HG03280 (cell line): ENCODE results near the gene RGS3.
"Not testable (repeated sequence)": the region's sequence is repeated elsewhere in the genome, so short reads cannot be mapped to it uniquely, and the experiment has no call there.

Experiments used
- ATAC-seq: cut with Tn5 transposase; IDR thresholded peaks from one replicate; pipeline ENCODE4 v1.9.1; 2021; ENCODE audit warnings: mild to moderate bottlenecking, moderate library complexity; ENCODE audit not compliant: unreplicated experiment

The RGS3 gene

DNA sequence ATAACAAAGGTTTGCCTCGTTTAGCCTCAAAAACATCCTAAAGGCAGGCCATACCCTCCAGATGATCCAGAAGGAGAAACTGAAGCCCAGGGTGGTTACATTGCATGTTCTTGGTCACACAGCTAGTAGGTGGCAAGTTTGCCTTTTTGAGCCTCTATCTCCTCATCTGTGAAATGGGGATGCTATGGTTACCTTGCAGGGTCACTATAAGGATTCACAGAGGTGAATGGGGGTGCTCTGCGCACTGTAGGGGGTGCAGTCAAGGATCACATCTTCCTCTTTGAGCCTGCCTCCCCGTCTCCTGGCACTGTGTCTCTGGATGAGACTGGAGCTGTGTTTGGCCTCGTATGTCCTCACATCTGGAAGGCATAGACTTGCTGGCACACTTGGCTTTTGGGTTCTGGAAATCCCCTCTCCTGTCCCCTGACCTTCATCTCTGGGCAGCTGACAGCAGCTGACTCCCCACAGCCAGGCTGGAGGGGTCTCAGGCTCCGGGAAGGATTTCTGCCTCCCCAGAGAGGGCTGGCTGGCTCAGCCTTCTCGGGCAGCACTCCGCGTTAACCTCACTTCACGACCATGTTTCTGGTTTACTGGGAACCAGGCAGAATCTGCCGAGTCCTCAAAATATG lies 167.7 kb downstream of the RGS3 start:
- ATAC-seq: no peak

DNA sequence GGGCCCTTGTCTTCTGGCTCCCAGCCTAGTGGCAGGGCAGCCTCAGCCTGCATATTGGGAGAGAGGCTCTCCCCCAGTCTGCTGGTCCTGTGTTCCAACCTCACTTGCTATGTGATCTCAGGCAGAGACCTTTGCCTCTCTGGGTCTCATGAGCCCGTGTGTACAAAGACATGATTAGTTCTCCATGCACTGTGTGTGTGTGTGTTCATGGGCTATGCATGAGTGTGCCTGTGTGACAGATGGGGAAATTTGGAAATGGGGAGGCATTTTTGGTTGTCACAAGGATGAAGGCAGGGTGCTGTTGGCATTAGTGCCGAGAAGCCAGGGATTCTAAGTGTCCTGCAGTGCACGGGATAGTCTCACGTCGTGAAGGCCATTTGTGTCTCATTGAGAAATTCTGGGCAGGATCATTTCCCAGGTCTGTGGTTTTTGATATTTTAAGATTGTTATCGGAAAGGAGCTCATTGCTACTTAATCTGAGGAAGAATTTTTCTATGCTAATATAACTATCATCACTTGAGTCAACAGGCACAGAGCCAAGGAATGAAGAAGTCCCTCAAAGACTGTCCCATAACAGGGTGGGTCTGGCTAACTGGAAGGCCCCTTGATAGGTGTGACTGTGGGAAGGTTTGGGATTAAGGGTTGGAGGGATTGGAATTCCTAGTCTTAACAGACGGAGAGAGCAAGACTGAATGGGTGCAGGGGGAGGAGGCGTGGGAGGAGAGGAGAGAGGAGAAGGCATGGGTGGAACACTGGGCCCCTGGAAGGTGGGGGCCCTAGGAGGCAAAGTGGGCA lies 168.5 kb downstream of the RGS3 start:
- no peak for ATAC-seq

DNA sequence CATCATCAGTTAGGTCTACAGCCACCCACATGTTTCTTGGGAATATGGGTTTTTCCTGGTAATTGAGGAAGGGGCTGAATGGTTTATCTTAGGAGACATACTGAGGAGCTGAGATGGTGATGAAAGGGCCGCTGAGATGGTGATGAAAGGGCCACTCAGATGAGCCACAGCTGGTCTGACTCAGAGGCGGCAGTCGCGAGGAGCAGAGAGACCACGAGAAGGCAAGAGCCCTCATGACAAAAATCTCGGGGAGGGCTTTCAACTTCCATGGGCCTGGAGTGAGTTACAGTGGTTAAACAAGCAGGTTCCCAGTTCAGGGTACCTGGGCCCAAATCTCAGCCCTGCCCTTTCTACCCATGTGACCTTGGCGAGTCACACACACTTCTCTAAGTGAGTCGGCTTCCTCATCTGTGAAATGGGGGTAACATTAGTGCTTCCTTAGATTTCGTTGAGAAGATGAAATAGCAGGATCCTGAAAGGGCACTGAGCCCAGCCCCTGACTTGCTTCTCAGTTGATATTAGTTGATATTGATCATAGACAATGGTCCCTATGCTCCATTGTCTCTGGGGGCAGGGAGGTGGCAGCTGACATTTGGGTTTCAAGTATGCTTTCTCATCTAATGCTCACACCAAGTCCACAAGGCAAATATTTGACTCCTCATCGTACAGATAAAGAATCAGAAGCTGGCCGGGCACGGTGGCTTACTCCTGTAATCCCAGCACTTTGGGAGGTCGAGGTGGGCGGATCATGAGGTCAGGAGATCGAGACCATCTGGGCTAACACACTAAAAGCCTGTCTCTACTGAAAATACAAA lies 169.5 kb downstream of the RGS3 start:
- no peak for ATAC-seq

DNA sequence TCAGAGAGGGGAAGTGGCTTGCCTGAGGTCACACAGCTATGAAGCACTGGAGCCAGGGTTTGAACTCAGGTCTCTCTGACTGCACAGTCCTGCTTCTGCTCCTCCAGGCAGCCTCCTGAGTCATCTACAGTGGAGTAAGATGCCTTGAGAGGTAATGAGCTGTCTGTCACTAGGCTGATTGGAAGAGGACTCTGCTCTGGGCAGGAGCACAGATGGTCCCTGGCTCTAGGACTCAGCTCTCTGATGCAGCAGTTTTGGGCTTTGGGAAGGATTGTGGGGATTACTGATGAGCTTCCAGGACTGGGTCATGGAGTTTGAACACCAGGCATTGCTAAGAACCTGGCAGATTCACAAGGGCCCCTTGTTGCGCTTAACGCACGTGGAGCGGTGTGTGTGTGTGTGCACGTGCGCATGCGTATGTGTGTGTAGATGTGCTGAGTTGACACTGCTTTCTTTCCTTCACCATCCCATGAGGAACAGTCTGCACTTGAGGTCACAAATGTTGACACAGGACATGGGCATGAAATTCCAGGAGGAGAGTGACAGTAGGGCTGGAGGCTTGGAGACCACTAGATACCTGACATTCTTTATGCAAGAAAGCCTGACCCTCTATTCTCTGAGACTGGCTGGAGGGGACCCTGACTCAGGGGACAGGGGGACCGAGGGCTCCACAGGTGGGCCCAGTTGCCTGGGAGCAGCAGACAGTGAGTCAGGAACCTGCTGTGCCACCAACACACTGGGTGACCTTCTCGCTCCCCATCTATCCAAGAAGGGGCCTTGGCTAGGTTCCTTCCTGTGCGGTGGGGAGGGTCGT lies 170.5 kb downstream of the RGS3 start:
- no peak for ATAC-seq

DNA sequence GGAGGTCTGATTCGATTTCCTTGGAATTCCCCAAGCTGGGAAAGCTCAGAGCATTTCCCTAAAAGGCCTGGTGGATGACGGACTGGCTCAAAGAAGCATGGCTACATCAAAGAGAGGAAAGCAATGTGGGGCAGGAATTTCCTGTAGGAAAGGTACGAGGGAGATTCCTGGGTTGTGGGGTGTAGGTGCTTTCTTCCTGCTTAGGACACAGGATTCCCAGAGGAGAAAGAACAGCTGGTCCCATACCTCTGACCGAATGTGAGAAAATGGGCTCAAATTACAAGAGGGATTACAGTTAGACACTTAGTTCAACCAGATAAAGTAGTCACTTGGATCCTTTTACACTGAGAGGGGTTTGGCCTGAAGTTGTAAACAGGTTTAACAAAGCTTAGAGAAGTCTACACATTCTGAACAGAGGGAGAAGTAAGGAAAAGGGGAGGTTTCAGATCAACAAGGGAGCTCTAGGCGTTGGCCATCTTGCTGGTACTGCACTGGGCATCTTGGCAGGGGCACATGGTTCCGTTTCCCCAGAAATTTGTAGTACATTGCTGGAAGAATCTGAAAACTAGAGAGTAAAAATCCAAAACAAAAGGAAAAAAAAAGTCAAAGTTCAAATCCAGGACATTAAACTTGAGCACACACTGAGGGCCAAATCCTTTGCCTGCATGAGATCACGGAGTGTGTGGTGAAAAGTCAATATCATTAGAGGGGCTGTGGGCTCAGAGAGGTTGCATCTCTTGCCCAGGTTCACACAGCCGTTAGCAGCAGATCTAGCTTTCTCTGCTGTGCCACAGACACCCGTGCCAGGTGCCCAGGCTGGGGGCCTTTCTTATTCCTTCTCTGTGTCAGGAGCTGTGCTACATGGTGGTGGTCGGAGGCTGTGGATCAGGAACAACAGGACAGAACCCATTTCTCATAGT lies 171.3 kb downstream of the RGS3 start:
- ATAC-seq: no peak

DNA sequence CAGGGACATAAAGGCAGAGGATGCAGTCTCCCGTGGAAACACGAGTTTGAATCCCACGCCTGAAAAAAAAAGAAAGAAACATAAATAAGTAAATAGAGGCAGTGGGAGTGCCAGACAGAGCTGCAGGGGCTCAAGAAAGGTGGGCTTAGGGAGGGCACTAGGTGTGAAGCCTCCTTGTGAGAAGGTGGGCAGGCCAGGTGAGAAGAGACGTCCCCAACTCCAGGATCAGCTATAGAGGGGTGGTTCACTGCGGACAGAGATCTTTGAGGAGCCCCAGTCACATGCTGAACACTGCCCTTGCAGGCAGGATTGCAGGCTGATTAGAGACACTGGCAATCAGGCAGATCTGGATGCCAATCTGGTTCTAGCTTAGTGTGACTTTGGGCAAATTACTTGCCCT lies 172.1 kb downstream of the RGS3 start:
- no peak for ATAC-seq

- no peak for ATAC-seq
These were observed 172.6 kb downstream of the RGS3 start for GRCh38 chr9:113636165-113636564.

GRCh38 chr9:113636693-113637092 lies 173.2 kb downstream of the RGS3 start:
- no peak for ATAC-seq

GRCh38 chr9:113638490-113638889 lies 175.0 kb downstream of the RGS3 start:
- ATAC-seq: no peak

DNA sequence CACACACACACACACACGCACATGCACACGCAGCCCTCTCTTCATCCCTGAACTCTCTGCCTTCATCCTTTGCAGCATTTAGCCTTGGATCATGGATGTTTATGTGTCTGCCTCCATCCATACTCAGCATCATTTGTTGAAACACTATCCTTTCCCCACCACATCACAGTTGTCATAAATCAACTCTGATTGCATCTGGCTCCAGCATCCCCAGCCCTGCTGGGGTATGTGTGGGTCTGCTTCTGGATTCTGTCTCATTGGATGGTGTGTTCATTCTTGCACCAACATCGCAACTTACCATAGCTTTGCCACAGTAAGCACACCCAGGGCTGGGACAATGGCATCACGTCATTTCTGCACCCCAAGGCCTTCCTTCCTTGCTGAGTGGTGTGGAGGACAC lies 175.4 kb downstream of the RGS3 start:
- ATAC-seq: no peak

GRCh38 chr9:113639411-113639970 lies 176.0 kb downstream of the RGS3 start:
- ATAC-seq: not testable (repeated sequence)

DNA sequence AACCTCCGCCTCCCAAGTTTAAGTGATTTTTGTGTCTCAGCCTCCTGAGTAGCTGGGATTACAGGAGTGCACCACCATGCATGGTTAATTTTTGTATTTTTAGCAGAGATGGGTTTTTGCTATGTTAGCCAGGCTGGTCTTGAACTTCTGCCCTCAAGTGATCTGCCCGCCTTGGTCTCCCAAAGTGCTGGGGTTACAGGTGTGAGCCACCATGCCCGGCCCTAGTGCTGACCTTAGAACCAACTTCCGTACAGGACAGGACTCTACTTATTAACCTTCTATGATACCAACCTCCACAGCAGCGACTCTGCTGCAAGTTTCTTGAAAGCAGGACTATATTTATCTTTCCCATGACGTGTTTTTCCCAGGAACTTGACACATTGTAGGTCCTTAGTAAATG lies 176.9 kb downstream of the RGS3 start:
- ATAC-seq: no peak

DNA sequence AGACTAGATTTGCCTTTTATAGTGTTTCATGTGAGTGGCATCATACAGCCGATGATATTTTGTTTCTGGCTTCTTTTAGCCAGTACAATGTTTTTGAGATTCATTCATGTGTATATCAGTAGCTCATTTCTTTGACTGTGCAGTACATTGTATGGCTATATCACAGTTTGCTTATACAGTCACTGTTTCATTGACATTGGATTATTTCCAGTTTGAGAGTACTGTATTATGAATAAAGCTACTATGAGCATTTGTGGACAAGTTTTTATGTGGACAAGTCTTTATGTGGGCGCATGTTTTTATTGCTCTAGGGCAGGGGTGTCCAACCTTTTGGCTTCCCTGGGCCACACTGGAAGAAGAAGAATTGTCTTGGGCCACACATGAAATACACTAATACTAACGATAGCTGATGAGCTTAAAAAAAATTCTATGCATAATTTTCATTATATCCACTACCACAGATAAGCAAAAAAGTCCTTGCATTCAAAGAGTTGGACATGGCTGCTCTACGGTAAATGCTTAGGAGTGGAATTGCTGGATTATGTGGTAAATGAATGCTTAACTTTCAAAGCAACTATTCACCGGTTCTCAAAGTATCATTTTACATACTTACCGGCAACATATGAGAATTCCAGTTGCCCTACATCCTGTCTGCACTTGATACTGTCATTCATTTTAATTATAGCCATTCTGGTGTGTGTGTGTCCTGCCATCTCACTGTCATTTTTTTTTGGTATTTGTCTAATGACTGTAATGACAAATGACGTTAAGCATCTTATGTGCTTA lies 177.8 kb downstream of the RGS3 start:
- ATAC-seq: no peak

DNA sequence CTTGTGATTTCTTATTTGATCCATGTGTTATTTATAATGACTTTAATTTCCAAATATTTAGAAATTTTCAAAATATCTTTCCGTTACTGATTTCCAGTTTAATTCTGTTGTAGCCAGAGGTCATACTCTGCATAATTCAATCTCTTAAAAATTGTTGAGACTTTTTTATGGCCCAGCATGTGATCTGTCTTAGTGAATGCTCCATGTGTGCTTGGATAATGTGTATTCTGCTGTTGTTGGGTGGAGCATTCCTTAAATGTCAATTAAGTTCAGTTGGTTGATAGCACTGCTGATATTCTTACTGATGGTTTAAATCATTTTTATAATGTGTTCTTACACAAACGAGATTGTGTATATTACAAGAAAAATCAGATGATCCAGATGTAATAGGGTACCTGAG lies 180.8 kb downstream of the RGS3 start:
- ATAC-seq: no peak

GRCh38 chr9:113645227-113645977 lies 181.9 kb downstream of the RGS3 start:
- no peak for ATAC-seq

GRCh38 chr9:113645978-113646253 lies 182.4 kb downstream of the RGS3 start:
- ATAC-seq: no peak

GRCh38 chr9:113646491-113646890 lies 183.0 kb downstream of the RGS3 start:
- no peak for ATAC-seq
